IgD-negative memory B cell (primary cell): ENCODE measurements around the gene LRRC15. TPM values are rescaled to one million over a fixed set of nuclear protein-coding genes. Genes with fewer than 3 reads are reported as not detected.
A peak's percentile ranks its signal among the peaks of the same experiment; 100 is the strongest.

Experiments used
- H3K27ac Mint-ChIP-seq, 3 donors: one replicate each; pipeline ENCODE4 v1.8.0; 2020 to 2022; ENCODE audit warnings: mild to moderate bottlenecking in 3 of 3, mixed read lengths in 3 of 3, moderate library complexity in 1 of 3
- H3K27me3 Mint-ChIP-seq: one replicate; pipeline ENCODE4 v1.8.0; 2021; ENCODE audit warnings: mixed read lengths
- H3K36me3 Mint-ChIP-seq: one replicate; pipeline ENCODE4 v1.8.0; 2020; ENCODE audit warnings: mild to moderate bottlenecking, mixed read lengths
- H3K4me1 Mint-ChIP-seq, 3 donors: one replicate each; pipeline ENCODE4 v1.8.0; 2020 to 2022; ENCODE audit warnings: mixed read lengths in 3 of 3, mild to moderate bottlenecking in 1 of 3
- H3K4me3 Mint-ChIP-seq, 4 donors: one replicate each; pipeline ENCODE4 v1.8.0; 2020 to 2022; ENCODE audit warnings: mild to moderate bottlenecking in 4 of 4, mixed read lengths in 4 of 4, moderate library complexity in 3 of 4
- H3K9me3 Mint-ChIP-seq, 3 donors: one replicate each; pipeline ENCODE4 v1.8.0; 2020 to 2021; ENCODE audit warnings: mixed read lengths in 3 of 3, mild to moderate bottlenecking in 1 of 3
- polyA plus RNA-seq: library from polyadenylated mRNA; unstranded; fragments of 300-500 nt; fragmentation: Illumina TruSeq; gene quantifications from one replicate; pipeline ENCODE4 v1.2.3, GENCODE V29; 2021

The LRRC15 gene
- polyA plus RNA-seq, 1 donor from 2014 or later, result not detected

- peaks cover 20% of the 10 kb centered on the region for H3K27me3 Mint-ChIP-seq
- peaks cover 2% of the 10 kb centered on the region for H3K36me3 Mint-ChIP-seq
- no peak overlapping the region for H3K4me3 Mint-ChIP-seq
- H3K27ac Mint-ChIP-seq, result no peak overlapping the region
- H3K4me1 Mint-ChIP-seq, result peaks cover 0 to 3% (median 0%) of the 10 kb centered on the region in 3 donors
- H3K9me3 Mint-ChIP-seq, result peaks cover 0 to 2% (median 0%) of the 10 kb centered on the region in 3 donors
These were observed 10.1 kb upstream of the LRRC15 start for GRCh38 chr3:194379651-194380050.

- Mint-ChIP-seq H3K4me1 (peaks cover 0 to 3% (median 0%) of the 10 kb centered on the region in 3 donors), H3K4me3 (no peak overlapping the region), H3K27me3 (peaks cover 20% of the 10 kb centered on the region), H3K9me3 (peaks cover 0 to 2% (median 0%) of the 10 kb centered on the region in 3 donors), H3K36me3 (peaks cover 2% of the 10 kb centered on the region), H3K27ac (no peak overlapping the region)
These were observed 9.7 kb upstream of the LRRC15 start for GRCh38 chr3:194379231-194379630.

- peaks cover 2% of the 10 kb centered on the region for H3K36me3 Mint-ChIP-seq
- H3K27ac Mint-ChIP-seq, result no peak overlapping the region
- peaks cover 20% of the 10 kb centered on the region for H3K27me3 Mint-ChIP-seq
- no peaks in the 10 kb centered on the region for H3K9me3 Mint-ChIP-seq
- H3K4me1 Mint-ChIP-seq, result peaks cover 0 to 3% (median 0%) of the 10 kb centered on the region in 3 donors
- H3K4me3 Mint-ChIP-seq, result no peak overlapping the region
These were observed 8.2 kb upstream of the LRRC15 start for GRCh38 chr3:194377708-194378107.

DNA sequence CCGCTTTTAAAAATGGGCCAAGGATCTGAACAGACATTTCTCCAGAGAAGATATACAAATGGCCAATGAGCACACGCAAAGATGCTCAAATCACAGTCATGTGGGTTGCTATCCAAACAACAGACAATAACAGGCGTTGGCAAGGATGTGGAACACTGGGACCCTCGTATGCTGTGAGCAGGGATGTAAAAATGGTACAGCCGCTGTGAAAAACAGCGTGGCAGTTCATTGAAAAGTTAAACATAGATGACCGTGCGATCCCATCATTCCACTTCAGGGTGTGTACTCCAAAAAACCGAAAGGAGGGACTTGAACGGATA is 6.7 kb upstream of the LRRC15 start:
- no peak overlapping the region for H3K4me3 Mint-ChIP-seq
- H3K36me3 Mint-ChIP-seq, result peaks cover 3% of the 10 kb centered on the region
- H3K27me3 Mint-ChIP-seq, result peaks cover 22% of the 10 kb centered on the region
- H3K4me1 Mint-ChIP-seq, result peaks cover 0 to 3% (median 0%) of the 10 kb centered on the region in 3 donors
- no peak overlapping the region for H3K27ac Mint-ChIP-seq
- H3K9me3 Mint-ChIP-seq, result no peaks in the 10 kb centered on the region

GRCh38 chr3:194375473-194376240 is 6.1 kb upstream of the LRRC15 start:
- Mint-ChIP-seq H3K4me1 (peaks cover 0 to 3% (median 0%) of the 10 kb centered on the region in 3 donors), H3K4me3 (no peak overlapping the region), H3K27ac (no peak overlapping the region), H3K9me3 (no peaks in the 10 kb centered on the region), H3K36me3 (peaks cover 3% of the 10 kb centered on the region), H3K27me3 (peaks cover 24% of the 10 kb centered on the region)

GRCh38 chr3:194374935-194375334 is 5.4 kb upstream of the LRRC15 start:
- H3K27ac Mint-ChIP-seq, result no peak overlapping the region
- H3K4me1 Mint-ChIP-seq, result peaks cover 0 to 3% (median 0%) of the 10 kb centered on the region in 3 donors

DNA sequence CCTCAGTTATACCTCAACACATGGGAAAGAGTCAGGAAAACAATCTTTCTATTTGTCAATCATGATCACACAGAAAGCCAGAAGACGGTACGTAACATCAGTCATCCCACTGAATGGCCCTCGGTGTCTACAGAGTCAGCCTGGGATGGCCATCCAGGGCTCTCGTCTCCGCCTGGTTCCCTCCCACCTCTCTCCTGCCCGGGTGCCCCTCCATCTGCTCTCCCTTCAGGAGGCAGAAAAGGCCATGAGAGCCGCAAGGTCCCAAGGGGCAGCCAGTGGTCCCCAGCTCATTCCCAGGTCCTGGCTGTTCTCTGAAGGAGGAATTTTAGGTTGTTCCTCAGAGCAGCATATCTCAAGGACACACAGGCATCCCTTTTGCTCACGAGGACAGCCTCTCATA is 4.4 kb upstream of the LRRC15 start:
- H3K4me1 Mint-ChIP-seq, result peaks cover 0 to 3% (median 0%) of the 10 kb centered on the region in 3 donors
- peaks cover 3% of the 10 kb centered on the region for H3K36me3 Mint-ChIP-seq
- peak overlapping the region in 1 of 4 donors; percentile 33 for H3K4me3 Mint-ChIP-seq
- peaks cover 28% of the 10 kb centered on the region for H3K27me3 Mint-ChIP-seq
- H3K27ac Mint-ChIP-seq, result no peak overlapping the region
- no peaks in the 10 kb centered on the region for H3K9me3 Mint-ChIP-seq

More at GRCh38 chr3:194374935-194375334, 5.4 kb upstream of the LRRC15 start:
- Mint-ChIP-seq H3K27me3 (peaks cover 26% of the 10 kb centered on the region), H3K36me3 (peaks cover 3% of the 10 kb centered on the region), H3K4me3 (no peak overlapping the region), H3K9me3 (no peaks in the 10 kb centered on the region)

DNA sequence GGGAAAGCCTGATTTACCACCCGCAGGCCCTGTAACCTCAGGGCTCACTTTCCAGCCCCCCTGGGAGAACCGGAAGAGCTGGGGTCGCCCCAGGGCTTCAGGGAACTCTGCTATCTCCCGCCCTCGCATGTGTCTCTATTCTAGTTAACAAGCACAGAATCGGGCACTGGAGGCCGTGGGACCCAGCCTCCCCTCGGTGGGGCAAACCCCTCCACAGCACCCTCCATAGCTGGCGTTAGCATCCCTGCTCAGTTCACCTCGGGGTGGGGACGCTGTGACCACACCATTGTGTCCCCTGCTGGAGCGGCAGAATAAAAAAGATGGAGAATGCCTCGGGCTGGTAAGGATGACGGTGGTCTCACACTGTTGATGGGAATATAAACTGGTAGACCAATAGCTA is 3.5 kb upstream of the LRRC15 start:
- Mint-ChIP-seq H3K27ac (no peak overlapping the region), H3K9me3 (no peaks in the 10 kb centered on the region), H3K4me1 (peaks cover 0 to 4% (median 0%) of the 10 kb centered on the region in 3 donors), H3K36me3 (peaks cover 3% of the 10 kb centered on the region), H3K27me3 (peaks cover 29% of the 10 kb centered on the region), H3K4me3 (no peak overlapping the region)

DNA sequence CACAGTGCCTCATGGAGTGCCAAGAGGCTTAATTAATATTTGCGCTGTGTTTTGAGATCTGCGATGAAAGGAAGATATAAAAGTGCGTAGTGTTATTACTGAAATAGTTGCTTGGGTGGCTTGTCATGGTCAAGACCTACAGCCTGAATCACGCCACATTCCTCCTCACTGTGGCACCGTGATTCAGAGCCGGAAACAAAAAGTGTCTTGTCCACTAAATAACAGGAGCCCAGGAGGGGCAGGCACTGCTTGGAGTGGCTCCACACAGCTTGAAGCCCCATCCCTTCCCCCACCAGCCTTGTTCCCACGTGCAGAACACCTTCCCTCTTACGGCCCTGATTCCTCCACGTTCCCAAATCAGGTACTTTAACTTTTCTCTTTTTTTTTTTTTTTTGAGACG is 1.2 kb upstream of the LRRC15 start:
- Mint-ChIP-seq H3K36me3 (peaks cover 3% of the 10 kb centered on the region), H3K4me3 (no peak overlapping the region), H3K4me1 (peaks cover 0 to 4% (median 0%) of the 10 kb centered on the region in 3 donors), H3K27me3 (peaks cover 25% of the 10 kb centered on the region), H3K9me3 (no peaks in the 10 kb centered on the region), H3K27ac (no peak overlapping the region)

GRCh38 chr3:194368918-194369317 is 625 bp downstream of the LRRC15 start:
- H3K27me3 Mint-ChIP-seq, result peaks cover 25% of the 10 kb centered on the region

GRCh38 chr3:194367992-194368841 is 1.3 kb downstream of the LRRC15 start:
- Mint-ChIP-seq H3K9me3 (no peaks in the 10 kb centered on the region), H3K36me3 (peaks cover 1% of the 10 kb centered on the region), H3K4me3 (no peak overlapping the region), H3K27ac (no peak overlapping the region), H3K27me3 (peaks cover 25% of the 10 kb centered on the region), H3K4me1 (peaks cover 0 to 2% (median 0%) of the 10 kb centered on the region in 3 donors)

More at GRCh38 chr3:194368918-194369317, 625 bp downstream of the LRRC15 start:
- peaks cover 0 to 2% (median 0%) of the 10 kb centered on the region in 3 donors for H3K4me1 Mint-ChIP-seq
- no peaks in the 10 kb centered on the region for H3K9me3 Mint-ChIP-seq
- peaks cover 1% of the 10 kb centered on the region for H3K36me3 Mint-ChIP-seq
- no peak overlapping the region for H3K4me3 Mint-ChIP-seq
- H3K27ac Mint-ChIP-seq, result no peak overlapping the region

DNA sequence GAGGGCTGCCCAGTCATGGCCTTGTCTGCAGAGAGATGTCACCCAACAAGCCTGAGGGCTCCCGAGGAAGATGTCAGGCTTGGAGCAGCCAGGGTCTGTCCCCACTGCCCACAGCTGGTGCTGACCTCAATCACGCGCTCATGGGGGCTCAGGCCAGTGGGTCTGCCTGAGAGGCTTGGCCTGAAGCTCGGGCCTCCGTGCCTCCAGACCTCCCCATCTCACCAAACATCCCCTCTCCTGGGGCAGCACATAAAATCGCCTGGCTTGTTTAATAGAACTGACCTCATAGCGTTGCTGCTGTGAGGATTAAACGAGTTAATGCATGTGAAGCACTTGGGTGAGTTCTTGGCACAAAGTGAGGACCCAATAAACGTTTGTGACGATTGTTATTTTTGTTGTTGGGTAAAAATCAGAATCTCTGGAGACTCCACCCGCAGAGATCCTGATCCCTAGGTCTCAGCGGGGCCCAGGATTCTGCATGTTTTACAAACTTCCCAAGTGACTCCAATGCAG is 3.5 kb downstream of the LRRC15 start:
- Mint-ChIP-seq H3K9me3 (no peaks in the 10 kb centered on the region), H3K27ac (no peak overlapping the region), H3K4me1 (peaks cover 0 to 2% (median 0%) of the 10 kb centered on the region in 3 donors), H3K27me3 (peaks cover 23% of the 10 kb centered on the region), H3K36me3 (no peaks in the 10 kb centered on the region), H3K4me3 (no peak overlapping the region)

DNA sequence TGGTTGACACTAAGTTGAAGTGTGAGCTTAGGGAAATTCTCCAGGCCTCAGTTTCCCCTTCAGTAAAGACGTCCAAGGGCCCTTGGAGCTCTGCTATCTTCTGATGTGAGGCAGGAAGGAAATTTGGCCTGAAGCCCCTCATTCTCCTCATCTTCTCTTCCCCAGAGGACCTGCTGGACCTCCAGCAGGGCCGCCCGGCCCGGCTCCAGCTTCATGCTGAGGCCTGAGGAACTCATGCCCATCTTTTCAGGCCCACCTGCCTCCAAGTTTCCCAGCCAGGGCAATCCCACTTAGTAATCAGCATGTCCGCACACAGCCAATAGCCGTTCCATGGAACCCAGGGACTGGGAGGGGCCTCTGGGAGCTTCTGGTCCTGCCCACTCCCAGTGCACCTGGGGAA is 4.0 kb downstream of the LRRC15 start:
- H3K9me3 Mint-ChIP-seq, result no peaks in the 10 kb centered on the region
- no peaks in the 10 kb centered on the region for H3K36me3 Mint-ChIP-seq
- no peak overlapping the region for H3K27ac Mint-ChIP-seq
- H3K27me3 Mint-ChIP-seq, result peaks cover 21% of the 10 kb centered on the region
- peaks cover 0 to 2% (median 0%) of the 10 kb centered on the region in 3 donors for H3K4me1 Mint-ChIP-seq
- H3K4me3 Mint-ChIP-seq, result no peak overlapping the region

GRCh38 chr3:194364652-194365434 is 4.7 kb downstream of the LRRC15 start:
- Mint-ChIP-seq H3K36me3 (no peaks in the 10 kb centered on the region), H3K4me3 (no peak overlapping the region), H3K9me3 (no peaks in the 10 kb centered on the region), H3K27ac (no peak overlapping the region), H3K27me3 (peaks cover 24% of the 10 kb centered on the region), H3K4me1 (peaks cover 0 to 2% (median 0%) of the 10 kb centered on the region in 3 donors)
